Measurements from ENCODE around the gene ZG16B. TPM values are rescaled to one million over a fixed set of nuclear protein-coding genes. Genes with fewer than 3 reads are reported as not detected.

Gene ZG16B
- polyA plus RNA-seq (2013, experiment 1 of 2) = not detected
- not detected for polyA plus RNA-seq (2013, experiment 2 of 2)

GRCh38 chr16:2829501-2830354 is at the start of gene ZG16B:
Gene ZG16B (plus strand): TSS chr16:2830303. CDS start chr16:2830442, 139 bp downstream.
- H3K27ac ChIP-seq (ENCODE audit: low read depth, low read length, severe bottlenecking) = no peak within 1 kb of the TSS
- no peaks in the 10 kb centered on the region for H3K4me1 ChIP-seq (ENCODE audit: control insufficient read depth, insufficient read depth, low read length, poor library complexity, severe bottlenecking)
- H3K4me3 ChIP-seq (ENCODE audit: extremely low read depth, insufficient read depth, low read length, poor library complexity, severe bottlenecking) = no peak within 1 kb of the TSS
- no peaks in the 10 kb centered on the region for H3K36me3 ChIP-seq (ENCODE audit: control insufficient read depth, insufficient read depth, low read length)
- 82 to 87% methylated on average over 25 to 30 of the region's 32 CpGs for WGBS, 2 experiments (ENCODE audit: insufficient coverage in 2 of 2)
- H3K9me3 ChIP-seq (ENCODE audit: control insufficient read depth, low read length) = no peaks in the 10 kb centered on the region

GRCh38 chr16:2782583-2783351 is 47.3 kb upstream of the ZG16B start:
- no peaks in the 10 kb centered on the region for H3K36me3 ChIP-seq (ENCODE audit: control insufficient read depth, insufficient read depth, low read length)
- no peaks in the 10 kb centered on the region for H3K4me1 ChIP-seq (ENCODE audit: control insufficient read depth, insufficient read depth, low read length, poor library complexity, severe bottlenecking)
- H3K4me3 ChIP-seq (ENCODE audit: extremely low read depth, insufficient read depth, low read length, poor library complexity, severe bottlenecking) = no peak overlapping the region
- no peaks in the 10 kb centered on the region for H3K9me3 ChIP-seq (ENCODE audit: control insufficient read depth, low read length)
- WGBS, 2 experiments (ENCODE audit: insufficient coverage in 2 of 2) = 92% methylated on average over 15 to 17 of the region's 20 CpGs
- H3K27ac ChIP-seq (ENCODE audit: low read depth, low read length, severe bottlenecking) = no peak overlapping the region

GRCh38 chr16:2783581-2784357 is 46.3 kb upstream of the ZG16B start:
- no peaks in the 10 kb centered on the region for H3K9me3 ChIP-seq (ENCODE audit: control insufficient read depth, low read length)
- WGBS, 2 experiments (ENCODE audit: insufficient coverage in 2 of 2) = 94 to 95% methylated on average over 9 to 14 of the region's 15 CpGs
- no peaks in the 10 kb centered on the region for H3K4me1 ChIP-seq (ENCODE audit: control insufficient read depth, insufficient read depth, low read length, poor library complexity, severe bottlenecking)
- H3K4me3 ChIP-seq (ENCODE audit: extremely low read depth, insufficient read depth, low read length, poor library complexity, severe bottlenecking) = no peak overlapping the region
- H3K27ac ChIP-seq (ENCODE audit: low read depth, low read length, severe bottlenecking) = no peak overlapping the region
- H3K36me3 ChIP-seq (ENCODE audit: control insufficient read depth, insufficient read depth, low read length) = no peaks in the 10 kb centered on the region

- Histone ChIP-seq H3K4me3 (ENCODE audit: extremely low read depth, insufficient read depth, low read length, poor library complexity, severe bottlenecking) (no peak overlapping the region), H3K36me3 (ENCODE audit: control insufficient read depth, insufficient read depth, low read length) (no peaks in the 10 kb centered on the region), H3K9me3 (ENCODE audit: control insufficient read depth, low read length) (no peaks in the 10 kb centered on the region), H3K27ac (ENCODE audit: low read depth, low read length, severe bottlenecking) (no peak overlapping the region), H3K4me1 (ENCODE audit: control insufficient read depth, insufficient read depth, low read length, poor library complexity, severe bottlenecking) (no peaks in the 10 kb centered on the region)
- WGBS, 2 experiments (ENCODE audit: insufficient coverage in 2 of 2) = 88% methylated on average over 12 of the region's 15 CpGs
These were observed 45.6 kb upstream of the ZG16B start for GRCh38 chr16:2784358-2785100.

- H3K4me3 ChIP-seq (ENCODE audit: extremely low read depth, insufficient read depth, low read length, poor library complexity, severe bottlenecking) = no peak overlapping the region
- no peaks in the 10 kb centered on the region for H3K4me1 ChIP-seq (ENCODE audit: control insufficient read depth, insufficient read depth, low read length, poor library complexity, severe bottlenecking)
- H3K36me3 ChIP-seq (ENCODE audit: control insufficient read depth, insufficient read depth, low read length) = no peaks in the 10 kb centered on the region
- no peak overlapping the region for H3K27ac ChIP-seq (ENCODE audit: low read depth, low read length, severe bottlenecking)
- H3K9me3 ChIP-seq (ENCODE audit: control insufficient read depth, low read length) = no peaks in the 10 kb centered on the region
- 70 to 71% methylated on average over 61 to 72 of the region's 79 CpGs for WGBS, 2 experiments (ENCODE audit: insufficient coverage in 2 of 2)
These were observed 44.8 kb upstream of the ZG16B start for GRCh38 chr16:2785101-2785991.

GRCh38 chr16:2786061-2786825 is 43.9 kb upstream of the ZG16B start:
- Histone ChIP-seq H3K9me3 (ENCODE audit: control insufficient read depth, low read length) (no peaks in the 10 kb centered on the region), H3K4me3 (ENCODE audit: extremely low read depth, insufficient read depth, low read length, poor library complexity, severe bottlenecking) (no peak overlapping the region), H3K27ac (ENCODE audit: low read depth, low read length, severe bottlenecking) (no peak overlapping the region), H3K4me1 (ENCODE audit: control insufficient read depth, insufficient read depth, low read length, poor library complexity, severe bottlenecking) (no peaks in the 10 kb centered on the region), H3K36me3 (ENCODE audit: control insufficient read depth, insufficient read depth, low read length) (no peaks in the 10 kb centered on the region)
- WGBS, 2 experiments (ENCODE audit: insufficient coverage in 2 of 2) = 88 to 91% methylated on average over 11 to 12 of the region's 15 CpGs

- H3K4me1 ChIP-seq (ENCODE audit: control insufficient read depth, insufficient read depth, low read length, poor library complexity, severe bottlenecking) = no peaks in the 10 kb centered on the region
- H3K27ac ChIP-seq (ENCODE audit: low read depth, low read length, severe bottlenecking) = no peak overlapping the region
- no peaks in the 10 kb centered on the region for H3K9me3 ChIP-seq (ENCODE audit: control insufficient read depth, low read length)
- 82 to 90% methylated on average over 2 of the region's 3 CpGs for WGBS, 2 experiments (ENCODE audit: insufficient coverage in 2 of 2)
- no peaks in the 10 kb centered on the region for H3K36me3 ChIP-seq (ENCODE audit: control insufficient read depth, insufficient read depth, low read length)
- H3K4me3 ChIP-seq (ENCODE audit: extremely low read depth, insufficient read depth, low read length, poor library complexity, severe bottlenecking) = no peak overlapping the region
These were observed 43.3 kb upstream of the ZG16B start for GRCh38 chr16:2786826-2787151.

GRCh38 chr16:2787406-2787805 is 42.7 kb upstream of the ZG16B start, which contains the start of gene PRSS33:
Gene PRSS33 (minus strand): TSS chr16:2787560. CDS start chr16:2786547, 1,013 bp downstream.
- Histone ChIP-seq H3K27ac (ENCODE audit: low read depth, low read length, severe bottlenecking) (no peak within 1 kb of the TSS), H3K4me1 (ENCODE audit: control insufficient read depth, insufficient read depth, low read length, poor library complexity, severe bottlenecking) (no peaks in the 10 kb centered on the region), H3K9me3 (ENCODE audit: control insufficient read depth, low read length) (no peaks in the 10 kb centered on the region), H3K36me3 (ENCODE audit: control insufficient read depth, insufficient read depth, low read length) (no peaks in the 10 kb centered on the region), H3K4me3 (ENCODE audit: extremely low read depth, insufficient read depth, low read length, poor library complexity, severe bottlenecking) (no peak within 1 kb of the TSS)
- 49 to 55% methylated on average over 7 to 8 of the region's 10 CpGs for WGBS, 2 experiments (ENCODE audit: insufficient coverage in 2 of 2)

GRCh38 chr16:2787961-2788360 is 42.1 kb upstream of the ZG16B start:
- 51 to 64% methylated on average over 7 of the region's 7 CpGs for WGBS, 2 experiments (ENCODE audit: insufficient coverage in 2 of 2)
- no peak overlapping the region for H3K4me3 ChIP-seq (ENCODE audit: extremely low read depth, insufficient read depth, low read length, poor library complexity, severe bottlenecking)
- H3K36me3 ChIP-seq (ENCODE audit: control insufficient read depth, insufficient read depth, low read length) = no peaks in the 10 kb centered on the region
- no peaks in the 10 kb centered on the region for H3K9me3 ChIP-seq (ENCODE audit: control insufficient read depth, low read length)
- H3K27ac ChIP-seq (ENCODE audit: low read depth, low read length, severe bottlenecking) = no peak overlapping the region
- no peaks in the 10 kb centered on the region for H3K4me1 ChIP-seq (ENCODE audit: control insufficient read depth, insufficient read depth, low read length, poor library complexity, severe bottlenecking)

Measured in mesodermal cell (in vitro differentiated cells).